Embryonic facial prominence (tissue), 1 donor: ENCODE results near the gene ADAMTSL5.
A peak's percentile ranks its signal among the peaks of the same experiment; 100 is the strongest.

Source experiments
- DNase-seq: peaks from one replicate; pipeline ENCODE4 v3.0.0-alpha.2; 2016; ENCODE audit errors: extremely low spot score

Gene ADAMTSL5

DNA sequence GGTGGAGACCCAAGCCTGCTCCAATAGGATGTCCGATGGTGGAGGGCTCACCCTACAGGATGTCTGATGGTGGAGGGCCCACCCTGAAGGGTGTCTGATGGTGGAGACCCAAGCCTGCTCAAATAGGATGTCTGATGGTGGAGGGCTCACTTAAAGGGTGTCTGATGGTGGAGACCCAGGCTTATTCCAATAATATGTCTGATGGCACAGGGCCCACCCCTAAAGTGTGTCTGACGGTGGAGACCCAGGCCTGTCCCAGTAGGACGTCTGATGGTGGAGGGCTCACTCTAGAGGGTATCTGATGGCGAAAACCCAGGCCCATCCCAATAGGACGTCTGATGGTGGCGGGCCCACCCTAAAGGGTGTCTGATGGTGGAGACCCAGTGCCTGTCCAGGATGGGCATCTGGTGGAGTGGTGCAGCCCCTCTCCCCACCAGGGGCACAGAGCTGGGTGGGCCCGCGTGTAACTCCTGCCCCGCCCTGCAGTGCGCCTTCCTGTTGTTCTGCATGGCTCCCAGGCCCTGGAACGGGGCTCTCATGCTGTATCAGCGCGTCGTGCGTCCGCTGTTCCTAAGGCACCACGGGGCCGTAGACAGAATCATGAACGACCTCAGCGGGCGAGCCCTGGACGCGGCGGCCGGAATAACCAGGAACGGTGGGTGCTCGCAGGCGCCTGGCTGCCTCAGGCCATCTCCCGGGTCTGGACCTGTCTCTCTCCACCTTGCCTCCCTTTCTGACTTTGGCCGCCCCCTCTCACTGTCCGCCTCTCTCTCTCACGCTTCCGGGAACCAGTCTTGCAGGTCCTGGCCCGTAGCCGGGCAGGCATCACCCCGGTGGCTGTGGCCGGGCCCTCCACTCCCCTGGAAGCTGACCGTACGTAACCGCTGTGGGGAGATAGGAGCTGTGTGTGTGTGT, 16.8 kb downstream of the ADAMTSL5 start:
- no peak for DNase-seq

DNA sequence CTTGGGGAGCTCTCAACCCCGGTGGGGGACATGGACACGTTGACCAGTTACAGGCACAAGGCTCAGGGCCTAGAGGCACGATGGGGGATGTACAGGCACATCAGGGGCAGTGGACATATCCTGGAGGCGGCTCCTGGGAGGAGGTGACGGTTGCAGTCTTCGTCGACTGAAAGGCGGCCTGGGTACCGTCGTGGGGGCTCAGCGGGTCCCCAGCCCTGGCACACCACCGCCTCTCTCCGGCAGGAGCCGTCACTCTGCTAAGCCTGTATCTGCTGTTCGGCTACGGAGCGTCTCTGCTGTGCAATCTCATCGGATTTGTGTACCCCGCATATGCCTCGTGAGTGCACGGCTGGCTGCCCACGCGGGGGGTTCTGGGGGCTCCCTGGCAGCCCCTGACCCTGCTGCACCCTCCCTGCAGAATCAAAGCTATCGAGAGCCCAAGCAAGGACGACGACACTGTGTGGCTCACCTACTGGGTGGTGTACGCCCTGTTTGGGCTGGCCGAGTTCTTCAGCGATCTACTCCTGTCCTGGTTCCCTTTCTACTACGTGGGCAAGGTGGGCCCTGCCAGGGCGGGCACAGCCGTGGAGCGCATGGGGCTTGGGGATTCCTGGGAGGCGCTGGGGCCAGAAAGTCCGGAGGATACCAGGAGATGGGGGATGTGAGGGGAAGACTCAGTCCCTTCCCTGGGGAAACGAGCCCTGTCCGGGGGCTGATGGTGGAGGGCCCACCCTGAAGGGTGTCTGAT, 17.6 kb downstream of the ADAMTSL5 start:
- no peak for DNase-seq

DNA sequence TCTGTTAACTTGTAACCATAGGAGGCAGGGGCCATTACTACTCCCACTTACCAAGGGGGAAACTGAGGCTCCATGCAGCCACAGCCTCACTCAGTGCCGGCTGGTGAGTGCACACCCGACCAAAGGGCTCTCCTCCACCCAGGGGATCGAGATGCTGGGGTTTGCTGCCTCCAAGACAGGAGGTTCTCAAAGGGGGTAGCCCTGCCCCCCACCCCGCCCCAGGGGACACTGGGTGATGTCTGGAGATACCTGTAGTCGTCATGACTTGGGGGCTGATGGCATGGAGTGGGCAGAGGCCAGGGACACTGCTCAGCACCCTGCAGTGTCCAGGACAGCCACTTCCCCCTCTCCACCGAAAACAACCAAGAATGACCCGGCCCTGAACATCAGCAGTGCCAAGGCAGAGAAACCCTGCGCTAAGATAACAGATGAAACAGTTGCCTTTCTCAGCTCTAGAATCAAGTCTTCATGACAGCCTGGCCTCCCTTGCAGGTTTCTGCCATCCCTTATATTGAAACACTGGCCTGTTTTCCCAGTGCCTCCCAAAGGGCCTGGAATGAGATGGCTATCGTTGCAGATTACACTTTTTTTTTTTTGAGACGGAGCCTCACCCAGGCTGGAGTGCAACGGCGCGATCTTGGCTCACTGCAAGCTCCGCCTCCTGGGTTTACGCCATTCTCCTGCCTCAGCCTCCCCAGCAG, 18.6 kb downstream of the ADAMTSL5 start:
- DNase-seq: no peak

DNA sequence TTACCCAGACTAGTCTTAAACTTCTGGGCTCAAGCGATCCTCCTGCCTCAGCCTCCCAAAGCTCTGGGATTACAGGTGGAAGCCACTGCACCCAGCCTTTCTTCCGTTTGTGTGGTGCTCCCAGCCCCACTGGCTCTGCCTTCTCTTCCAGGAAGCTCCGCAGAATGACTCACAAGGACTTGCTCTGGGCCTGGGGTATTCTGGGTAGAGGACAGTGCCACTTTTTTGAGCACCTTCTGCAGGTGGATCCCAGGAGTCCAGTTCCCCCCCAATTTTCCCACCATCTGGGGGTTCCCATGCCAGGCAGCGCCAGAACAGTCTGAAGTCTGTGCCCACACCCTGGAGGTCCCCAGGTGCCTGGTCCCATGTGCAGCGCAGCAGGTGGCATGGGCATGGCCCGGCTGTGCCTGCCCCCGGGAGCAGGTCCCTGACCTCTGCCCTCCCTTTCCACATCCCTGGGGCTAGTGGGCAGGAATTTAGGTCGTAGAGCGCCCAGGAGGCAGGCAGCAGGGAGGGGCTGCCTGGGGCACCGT, 20.3 kb downstream of the ADAMTSL5 start:
- no peak for DNase-seq

DNA sequence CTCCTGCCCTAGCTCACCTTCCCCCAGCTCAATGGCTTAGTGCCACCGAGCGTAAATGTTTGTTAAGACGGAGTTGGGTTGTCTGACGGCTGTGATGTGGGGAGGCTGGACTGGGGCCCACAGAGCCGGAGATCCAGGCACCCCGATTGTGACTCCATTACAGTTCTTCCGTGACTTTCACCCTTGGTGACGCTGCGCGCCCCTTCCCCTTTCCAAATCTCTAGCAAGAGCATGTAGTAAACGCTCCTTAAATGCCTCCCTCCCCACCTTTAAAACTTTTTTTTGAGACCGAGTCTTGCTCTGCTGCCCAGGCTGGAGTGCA, 21.0 kb downstream of the ADAMTSL5 start:
- no peak for DNase-seq

DNA sequence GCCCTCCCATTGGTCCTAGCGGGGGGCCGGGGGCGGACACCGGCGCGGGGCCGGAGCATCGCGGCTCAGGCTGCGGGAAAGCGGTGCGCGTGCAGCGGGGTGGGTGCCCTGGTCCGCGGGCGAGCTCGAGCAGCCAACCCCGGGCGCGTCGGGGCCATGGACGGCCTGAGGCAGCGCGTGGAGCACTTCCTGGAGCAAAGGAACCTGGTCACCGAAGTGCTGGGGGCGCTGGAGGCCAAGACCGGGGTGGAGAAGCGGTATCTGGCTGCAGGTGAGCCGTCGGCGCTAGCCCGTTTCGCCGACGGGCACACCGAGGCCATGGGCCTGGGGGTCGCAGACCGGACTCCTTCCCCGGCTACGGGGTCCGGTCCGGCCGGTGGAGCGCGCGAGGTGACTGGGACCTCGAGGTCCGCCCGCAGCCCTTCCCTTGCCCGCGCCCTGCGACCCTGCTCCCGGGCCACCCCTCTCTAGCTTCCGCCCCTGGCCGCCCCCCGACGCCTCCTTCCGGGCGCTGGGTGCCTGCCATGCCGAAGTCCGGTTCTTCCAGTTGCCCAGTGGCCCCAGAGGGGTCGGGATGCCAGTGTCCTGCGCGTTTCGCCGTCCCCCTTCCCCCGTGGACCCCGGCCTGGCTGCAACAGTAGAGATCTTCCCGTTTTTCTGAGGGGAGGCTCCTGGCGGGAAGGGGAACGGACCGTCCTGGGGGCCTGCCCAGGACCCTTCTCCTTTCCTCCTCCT, 21.5 kb downstream of the ADAMTSL5 start, which contains the start of gene REEP6:
Gene REEP6, plus strand, starts transcription at position 68 of the 735 bp plus-strand sequence. Its CDS starts 89 bp downstream, at position 157.
- no peak for DNase-seq

DNA sequence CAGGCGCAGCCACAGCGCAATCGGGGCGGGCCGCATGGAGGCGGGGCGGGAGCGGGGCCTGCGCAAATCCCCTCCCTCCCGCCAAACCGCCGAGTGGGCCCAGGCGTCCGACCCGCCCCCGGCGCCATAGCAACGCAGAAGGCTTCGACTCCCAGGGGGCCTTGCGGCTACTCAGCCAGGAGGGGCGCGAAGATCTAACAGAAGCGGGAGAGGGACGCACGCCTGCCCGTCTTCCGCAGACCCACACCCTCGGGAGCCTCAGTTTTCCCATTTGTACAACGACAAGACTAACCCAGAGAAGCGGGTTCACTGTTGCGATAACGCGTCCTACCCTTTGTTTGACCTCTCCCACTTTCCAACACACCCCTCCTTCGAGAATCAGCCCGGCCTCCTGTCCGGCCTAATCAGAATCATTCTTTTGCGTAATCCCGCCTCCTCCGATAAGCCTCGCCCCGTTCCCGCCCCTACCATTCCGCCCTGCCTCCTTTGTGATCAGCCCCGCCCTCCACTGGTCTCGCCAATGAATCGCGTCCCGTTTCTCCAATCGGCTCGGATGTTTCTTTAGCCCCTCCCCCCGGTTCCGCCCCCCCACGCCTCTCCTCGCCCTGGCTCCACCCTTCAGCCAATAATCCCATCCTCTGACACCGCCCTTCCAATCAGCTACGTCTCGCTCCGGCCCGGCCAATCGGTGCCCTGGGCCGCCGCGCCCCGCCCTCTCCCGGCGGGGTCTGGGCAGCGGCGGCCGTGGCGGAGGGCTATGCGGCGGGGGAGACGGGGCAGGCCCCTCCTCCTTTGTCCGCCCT, 22.3 kb downstream of the ADAMTSL5 start, which contains the start of gene PCSK4:
Gene PCSK4, minus strand, starts transcription at position 40 of the 803 bp plus-strand sequence. Its CDS starts 4 bp downstream, at position 36.
- peak; percentile 97 for DNase-seq

DNA sequence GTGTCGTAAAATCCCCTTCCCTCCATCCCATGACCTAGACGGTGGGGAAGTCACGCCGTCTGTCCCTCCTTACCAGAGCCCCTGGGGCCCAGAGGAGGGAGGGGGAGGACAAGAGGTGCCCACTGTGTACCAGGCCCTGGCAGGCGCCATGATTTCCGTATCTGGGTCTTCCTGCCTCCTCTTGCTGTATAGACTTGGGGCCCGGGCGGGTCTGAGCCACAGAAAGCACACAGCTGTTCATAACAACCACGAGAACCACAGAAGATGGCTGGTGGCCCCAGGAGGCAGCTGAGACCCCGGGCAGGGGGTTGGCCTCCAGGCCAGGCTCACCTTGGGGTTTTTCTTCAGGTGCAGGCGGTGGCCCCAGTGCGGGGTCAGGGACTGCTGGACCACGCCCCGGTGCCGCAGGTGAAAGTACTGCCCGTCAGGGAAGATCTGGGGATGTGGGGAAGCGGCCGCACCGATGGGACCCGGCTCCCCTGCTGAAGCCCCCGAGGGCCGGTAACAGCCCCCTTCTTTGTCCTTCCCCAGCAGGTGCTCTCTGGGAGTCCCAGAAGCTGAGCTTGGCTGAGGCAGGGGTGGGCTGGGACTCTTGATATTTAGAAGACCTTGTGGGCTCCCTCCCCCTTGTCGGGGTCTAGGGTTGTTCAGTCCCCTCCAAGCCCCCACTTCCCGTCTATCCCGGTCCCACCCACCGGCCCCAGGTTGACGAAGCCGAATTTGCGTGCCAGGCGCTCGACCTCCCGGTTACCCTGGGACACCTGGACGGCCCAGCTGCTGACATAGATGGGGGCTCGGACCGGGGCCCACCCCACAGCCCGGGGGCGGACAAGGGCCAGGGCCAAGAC, 23.1 kb downstream of the ADAMTSL5 start:
- no peak for DNase-seq

DNA sequence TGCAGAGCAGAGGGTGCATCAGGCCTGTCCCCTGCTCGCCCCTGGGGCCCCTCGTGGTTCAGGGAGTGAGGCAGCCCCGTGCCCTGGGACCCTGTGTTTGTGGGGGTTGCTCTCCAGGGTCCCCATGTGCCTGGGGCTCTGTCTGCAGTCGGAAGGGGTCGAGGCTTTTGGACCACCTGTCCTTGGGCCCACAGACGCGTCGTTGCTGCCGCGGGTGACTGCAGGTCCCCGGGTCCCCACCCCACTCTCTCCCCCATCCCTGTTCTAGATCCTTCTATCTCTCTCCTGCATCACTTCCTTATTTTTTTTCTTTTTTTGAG, 24.6 kb downstream of the ADAMTSL5 start:
- DNase-seq: no peak

DNA sequence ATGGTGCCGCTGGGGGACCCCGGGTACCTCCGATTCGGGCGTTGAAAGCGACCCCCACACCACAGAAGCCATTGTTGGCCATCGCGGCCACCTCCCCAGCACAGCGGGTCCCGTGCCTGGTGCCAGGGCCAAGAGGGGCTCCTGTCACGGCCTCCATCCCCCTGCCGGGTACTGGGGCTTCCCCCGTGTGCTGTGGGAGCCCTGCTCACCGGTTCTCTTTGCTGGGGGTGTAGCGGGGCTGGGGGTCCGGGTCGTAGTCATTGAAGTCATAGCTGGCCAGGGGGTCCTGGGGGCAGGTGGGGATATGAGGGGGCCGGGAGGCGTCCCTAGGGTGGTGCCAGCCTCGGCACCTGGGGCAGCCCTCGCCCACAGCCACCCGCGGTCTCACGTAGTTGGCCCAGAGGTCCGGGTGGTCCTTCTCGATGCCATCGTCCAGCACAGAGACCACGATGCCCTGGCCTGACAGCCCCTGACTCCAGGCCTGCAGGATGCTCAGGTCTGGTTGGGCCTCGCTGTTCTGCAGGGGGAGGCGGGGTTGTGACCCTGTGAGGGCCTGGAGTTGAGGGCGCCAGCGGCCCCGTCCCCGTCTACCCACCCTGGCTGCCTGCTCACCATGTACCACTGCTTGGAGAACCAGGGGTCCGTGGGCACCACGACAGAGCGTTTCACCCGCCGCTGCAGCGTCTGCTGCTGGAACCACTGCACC, 25.1 kb downstream of the ADAMTSL5 start:
- DNase-seq: no peak

DNA sequence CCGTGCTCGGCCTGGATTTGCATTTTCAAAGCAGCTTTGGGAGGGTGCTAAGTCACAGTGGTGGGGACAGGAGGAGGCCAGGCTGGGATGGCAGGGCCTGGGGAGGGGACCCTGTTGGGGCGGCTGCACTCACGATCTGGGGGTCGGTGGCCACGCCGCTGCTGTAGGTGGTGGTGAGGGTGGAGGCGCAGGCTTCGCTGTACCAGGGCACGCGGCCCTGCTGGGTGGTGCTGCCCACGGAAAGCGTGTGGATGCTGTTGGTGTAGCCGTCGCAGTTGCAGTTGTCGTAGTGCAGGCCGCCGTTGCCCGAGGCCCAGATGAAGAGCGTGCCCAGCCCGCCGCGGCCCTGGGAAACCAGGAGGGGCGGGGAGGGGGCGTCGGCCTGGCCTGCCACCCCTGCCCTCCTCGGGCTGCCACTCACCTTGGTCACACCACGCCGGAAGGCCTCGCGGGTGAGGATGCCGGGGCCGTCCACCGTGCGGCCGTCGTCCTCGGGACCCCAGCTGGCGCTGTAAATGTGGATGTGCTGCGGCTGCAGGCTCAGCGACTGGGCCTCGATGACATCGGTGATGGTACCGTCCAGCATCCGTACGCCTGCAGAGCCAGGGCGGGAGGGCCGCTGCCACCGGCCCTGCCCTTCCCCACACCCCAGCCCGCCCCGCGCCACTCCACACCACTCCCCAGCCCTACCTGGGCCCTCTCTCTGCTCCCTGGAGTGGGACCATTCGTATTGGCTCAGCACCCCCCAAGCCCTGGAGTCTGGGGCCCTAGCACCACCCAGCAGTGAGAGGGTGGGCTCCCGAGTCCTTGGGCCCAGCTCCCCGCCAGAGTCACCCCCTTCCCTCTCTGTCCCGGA, 25.9 kb downstream of the ADAMTSL5 start:
- no peak for DNase-seq

DNA sequence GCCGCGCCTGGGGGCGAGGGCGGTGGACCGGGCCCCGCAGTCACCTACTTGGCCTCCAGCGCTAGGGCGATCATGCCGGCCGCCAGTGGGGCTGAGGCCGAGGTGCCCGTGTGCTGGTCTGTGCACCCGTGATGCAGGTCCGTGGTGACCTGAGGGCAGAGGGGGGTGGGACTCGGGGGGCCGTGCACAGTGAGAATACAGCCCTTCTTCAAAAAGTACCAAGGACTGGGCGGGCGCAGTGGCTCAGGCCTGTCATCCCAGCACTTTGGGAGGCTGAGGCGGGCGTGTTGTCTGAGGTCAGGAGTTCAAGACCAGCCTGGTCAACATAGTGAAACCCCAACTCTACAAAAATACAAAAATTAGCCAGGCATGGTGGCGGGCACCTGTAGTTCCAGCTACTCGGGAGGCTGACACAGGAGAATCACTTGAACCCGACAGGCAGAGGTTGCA, 28.8 kb downstream of the ADAMTSL5 start:
- DNase-seq: no peak

DNA sequence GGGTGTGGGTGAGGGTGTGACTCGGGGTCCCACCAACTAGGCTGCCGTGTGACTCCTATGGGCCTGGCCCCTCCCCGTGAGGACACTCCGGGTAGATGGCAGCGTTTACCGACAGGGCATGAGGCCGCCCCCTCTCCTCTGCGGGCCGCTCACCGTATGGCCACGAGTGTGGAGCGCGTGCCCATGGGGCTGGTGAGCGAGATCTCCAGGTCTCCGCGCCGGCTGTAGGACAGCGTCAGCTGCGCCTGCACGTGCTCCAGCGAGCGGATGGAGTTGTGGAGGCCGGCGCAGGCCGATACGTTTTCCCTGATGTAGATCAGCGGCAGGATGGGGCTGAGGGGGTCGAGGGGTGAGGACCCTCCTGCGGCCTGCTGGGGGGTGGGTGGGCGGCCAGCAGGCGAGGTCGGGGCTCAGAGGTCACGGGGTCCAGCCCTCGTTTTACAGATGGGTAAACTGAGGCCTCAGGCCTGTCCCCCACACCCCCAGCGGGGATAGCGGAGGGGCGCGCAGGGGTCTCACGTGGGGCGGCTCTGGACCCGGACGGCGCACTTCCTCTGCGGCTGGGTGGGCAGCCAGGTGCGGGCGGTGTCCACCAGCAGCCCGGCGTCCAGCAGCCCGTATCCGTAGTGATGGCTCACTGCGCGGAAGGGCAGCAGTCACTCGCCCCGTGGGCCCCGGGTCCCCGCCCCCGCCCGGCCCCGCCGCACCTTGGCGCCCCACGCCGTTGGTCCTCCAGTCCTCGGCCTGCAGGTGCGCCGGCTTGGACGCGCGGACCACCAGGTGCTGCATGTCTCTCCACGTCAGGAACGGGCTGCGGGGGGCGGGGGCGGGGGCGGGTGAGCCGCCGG, 29.5 kb downstream of the ADAMTSL5 start:
- DNase-seq: no peak

DNA sequence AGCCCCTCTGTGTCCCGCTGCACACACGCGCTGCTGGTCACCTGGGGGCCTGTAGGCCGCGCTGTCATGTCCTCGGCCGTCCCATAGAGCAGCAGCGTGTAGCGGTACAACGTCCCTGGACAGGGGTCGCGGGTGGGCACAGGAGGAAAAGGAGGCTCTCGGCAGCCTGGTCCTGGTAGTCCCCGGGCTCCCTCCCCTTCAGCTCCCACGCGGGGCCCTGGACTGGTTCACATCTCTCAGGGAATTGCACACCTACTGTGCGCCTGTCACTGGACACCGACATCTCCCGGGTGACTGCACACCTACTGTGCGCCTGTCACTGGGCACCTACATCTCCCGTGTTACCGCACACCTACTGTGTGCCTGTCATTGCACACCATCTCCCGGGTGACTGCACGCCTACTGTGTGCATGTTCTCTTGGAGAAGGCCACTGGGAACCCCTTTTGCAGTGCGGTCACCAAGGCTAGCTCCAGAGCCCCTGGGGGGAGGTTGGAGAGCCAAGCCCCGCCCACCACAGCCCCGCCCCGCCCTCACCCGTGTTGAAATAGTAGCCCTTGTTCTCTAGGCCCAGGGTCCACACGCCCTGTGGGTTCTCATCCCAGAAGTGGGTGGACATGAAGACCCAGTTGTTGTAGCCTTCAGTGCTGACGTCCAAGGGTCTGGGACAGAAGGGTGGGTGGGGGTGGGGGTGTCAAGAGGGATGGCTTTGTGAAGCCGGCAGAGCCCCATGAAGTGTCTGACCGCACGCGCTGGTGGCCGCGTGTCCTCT, 30.3 kb downstream of the ADAMTSL5 start:
- no peak for DNase-seq

DNA sequence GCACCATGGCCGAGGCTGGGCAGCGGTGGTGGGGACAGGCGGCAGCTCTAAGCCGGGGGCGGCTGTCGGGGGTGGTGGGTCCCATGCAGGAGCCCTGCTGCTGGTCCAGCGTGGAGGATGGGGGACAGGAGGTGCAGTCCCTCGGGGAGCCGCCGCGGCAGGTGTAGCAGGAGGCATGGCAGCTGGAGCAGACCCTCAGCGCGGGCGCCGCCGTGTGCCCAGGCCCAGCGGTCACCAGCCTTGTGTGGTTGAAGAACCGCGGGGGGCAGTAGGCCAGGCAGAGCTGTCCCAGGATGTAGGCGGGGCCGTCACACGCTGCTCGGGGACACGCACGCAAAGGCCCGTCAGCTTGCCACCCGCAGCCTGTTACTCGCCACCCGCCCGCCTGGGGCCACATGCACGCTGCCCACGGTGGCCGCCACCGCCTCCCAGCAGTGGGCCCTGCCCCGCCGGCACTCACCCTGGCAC, 30.9 kb downstream of the ADAMTSL5 start:
- no peak for DNase-seq
